ENCODE data around the gene SLC22A7.

Gene SLC22A7

GRCh38 chr6:43282060-43282459 lies 16.0 kb upstream of the SLC22A7 start:
- no peak for FAIRE-seq

GRCh38 chr6:43282636-43283513 lies 15.2 kb upstream of the SLC22A7 start:
- no peak for DNase-seq (ENCODE audit: extremely low spot score, insufficient read length, low read depth)
- no peak for FAIRE-seq

More at GRCh38 chr6:43282060-43282459, 16.0 kb upstream of the SLC22A7 start:
- DNase-seq (ENCODE audit: extremely low spot score, insufficient read length, low read depth) = no peak

DNA sequence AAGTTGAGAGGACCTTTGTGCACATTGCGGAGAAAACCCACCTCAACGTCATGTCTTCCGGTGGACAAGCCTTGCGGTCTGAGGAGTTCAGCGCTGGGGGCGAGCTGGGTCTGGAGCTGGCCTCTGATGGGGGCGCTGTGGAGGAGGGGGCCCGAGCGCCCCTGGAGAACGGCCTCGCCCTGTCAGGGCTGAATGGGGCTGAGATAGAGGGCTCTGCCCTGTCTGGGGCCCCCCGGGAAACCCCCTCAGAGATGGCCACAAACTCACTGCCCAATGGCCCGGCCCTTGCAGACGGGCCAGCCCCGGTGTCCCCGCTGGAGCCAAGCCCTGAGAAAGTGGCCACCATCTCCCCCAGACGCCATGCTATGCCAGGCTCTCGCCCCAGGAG lies 14.6 kb upstream of the SLC22A7 start:
- DNase-seq (ENCODE audit: extremely low spot score, insufficient read length, low read depth) = no peak
- no peak for FAIRE-seq

- DNase-seq (ENCODE audit: extremely low spot score, insufficient read length, low read depth) = no peak
- FAIRE-seq = no peak
Observed at GRCh38 chr6:43283905-43284304, 14.2 kb upstream of the SLC22A7 start.

- no peak for FAIRE-seq
Observed at GRCh38 chr6:43284991-43285781, 12.9 kb upstream of the SLC22A7 start.

DNA sequence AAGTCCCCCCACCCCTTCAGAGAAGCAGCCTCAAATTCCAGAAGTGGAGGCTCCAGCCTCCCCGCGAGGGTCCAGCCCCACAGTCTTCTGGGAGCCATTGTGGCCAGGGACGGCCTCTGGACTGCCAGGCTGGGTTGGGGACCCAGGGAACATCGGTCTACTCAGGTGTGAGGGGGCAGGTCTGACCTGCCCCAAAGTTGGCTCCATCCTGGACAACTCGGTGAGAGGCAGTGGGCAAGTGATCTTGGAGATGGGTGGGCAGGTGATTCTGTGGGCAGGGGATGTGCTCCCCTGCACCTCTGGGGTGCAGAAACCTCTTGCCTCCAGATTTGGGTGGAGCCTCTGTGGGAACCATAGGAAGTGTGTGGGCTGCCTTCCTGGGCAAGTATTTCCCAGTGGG lies 12.2 kb upstream of the SLC22A7 start:
- no peak for FAIRE-seq
- DNase-seq (ENCODE audit: extremely low spot score, insufficient read length, low read depth) = no peak

More at GRCh38 chr6:43284991-43285781, 12.9 kb upstream of the SLC22A7 start:
- no peak for DNase-seq (ENCODE audit: extremely low spot score, insufficient read length, low read depth)

GRCh38 chr6:43286456-43286979 lies 11.5 kb upstream of the SLC22A7 start:
- FAIRE-seq = no peak
- DNase-seq (ENCODE audit: extremely low spot score, insufficient read length, low read depth) = no peak

DNA sequence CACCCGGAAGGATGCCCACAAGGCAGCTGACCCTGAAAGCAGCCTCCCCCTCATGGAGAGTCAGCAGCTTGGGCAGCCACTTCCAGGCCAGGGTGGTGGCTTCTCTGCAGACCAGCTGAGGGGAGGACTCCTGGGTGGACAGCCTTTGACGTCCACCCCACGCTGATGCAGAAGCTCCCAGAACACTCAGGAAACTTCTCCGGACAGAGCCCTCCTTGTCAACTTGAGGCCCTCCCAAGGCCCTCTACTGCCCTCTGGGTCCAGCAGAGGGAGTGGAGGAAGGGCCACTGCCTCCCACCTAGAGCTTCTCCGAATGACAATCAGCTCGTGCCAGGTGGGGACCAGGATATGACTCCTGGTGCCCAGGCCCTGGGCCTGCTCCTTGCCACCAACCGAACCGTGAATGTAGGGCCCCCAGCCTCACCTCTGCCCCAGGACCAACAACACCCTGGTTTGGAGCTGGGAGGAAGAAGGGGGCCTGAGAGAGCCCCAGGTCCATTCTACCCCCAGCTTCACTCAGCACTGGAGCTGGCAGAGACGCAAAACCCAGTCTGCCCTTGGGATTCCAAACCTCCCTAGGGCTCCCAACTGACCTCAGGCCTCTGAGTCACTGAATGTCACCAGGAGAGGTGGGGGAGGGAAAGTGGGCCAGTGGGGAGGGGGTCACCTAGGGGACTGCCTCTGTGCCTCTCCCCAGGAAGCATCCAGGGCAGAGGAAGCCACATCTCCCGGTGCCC lies 10.9 kb upstream of the SLC22A7 start:
- FAIRE-seq (no peak), DNase-seq (ENCODE audit: extremely low spot score, insufficient read length, low read depth) (no peak)

GRCh38 chr6:43287717-43288679 lies 10.1 kb upstream of the SLC22A7 start:
- FAIRE-seq = no peak
- no peak for DNase-seq (ENCODE audit: extremely low spot score, insufficient read length, low read depth)

DNA sequence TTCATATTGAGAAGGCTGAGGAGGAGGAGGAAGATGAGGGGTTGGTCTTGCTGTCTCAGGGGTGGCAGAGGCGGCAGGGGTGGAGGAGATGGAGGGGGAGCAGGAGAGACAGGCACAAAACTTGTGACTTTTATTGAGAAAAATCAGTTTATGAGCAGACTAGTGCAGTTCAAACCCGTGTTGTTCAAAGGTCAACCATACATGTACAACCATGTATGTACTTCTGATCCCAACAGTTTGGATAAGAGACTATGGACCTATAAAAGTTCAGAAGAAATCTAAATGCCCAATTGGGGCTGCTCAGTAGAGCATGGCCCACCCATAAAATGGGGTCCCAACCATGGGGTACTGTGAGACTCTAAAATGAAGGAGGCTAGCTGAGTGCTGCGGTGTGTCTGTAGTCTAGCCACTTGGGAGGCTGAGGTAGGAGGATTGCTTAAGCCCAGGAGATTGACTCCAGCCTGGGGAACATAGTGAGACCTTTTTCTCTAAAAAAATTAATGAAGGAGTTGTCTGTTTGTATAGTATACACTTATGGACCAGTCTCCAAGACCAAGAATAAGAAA lies 7.6 kb upstream of the SLC22A7 start:
- FAIRE-seq = no peak
- no peak for DNase-seq (ENCODE audit: extremely low spot score, insufficient read length, low read depth)

DNA sequence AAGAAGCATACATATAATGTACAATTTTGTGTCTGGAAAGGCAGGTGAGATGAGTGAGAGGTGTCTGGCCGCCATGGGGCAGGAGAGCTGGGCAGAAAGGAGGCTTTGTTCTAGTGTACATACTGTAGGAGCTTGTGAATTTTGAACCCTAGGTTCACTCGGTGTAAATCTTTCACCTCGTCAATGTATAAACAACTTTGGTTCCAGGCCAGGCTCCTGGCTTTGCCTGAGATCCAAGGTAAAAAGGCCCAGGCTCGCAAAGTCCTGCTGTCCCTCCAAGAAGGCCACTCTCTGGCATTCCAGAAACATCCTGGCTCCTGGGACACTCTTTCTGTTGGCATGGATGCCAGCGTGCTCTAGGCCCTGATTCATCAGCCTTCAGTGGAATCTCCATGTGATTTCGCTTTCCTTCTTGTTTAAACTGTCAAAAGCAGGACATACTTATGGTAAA lies 7.1 kb upstream of the SLC22A7 start:
- DNase-seq (ENCODE audit: extremely low spot score, insufficient read length, low read depth) (no peak), FAIRE-seq (no peak)

DNA sequence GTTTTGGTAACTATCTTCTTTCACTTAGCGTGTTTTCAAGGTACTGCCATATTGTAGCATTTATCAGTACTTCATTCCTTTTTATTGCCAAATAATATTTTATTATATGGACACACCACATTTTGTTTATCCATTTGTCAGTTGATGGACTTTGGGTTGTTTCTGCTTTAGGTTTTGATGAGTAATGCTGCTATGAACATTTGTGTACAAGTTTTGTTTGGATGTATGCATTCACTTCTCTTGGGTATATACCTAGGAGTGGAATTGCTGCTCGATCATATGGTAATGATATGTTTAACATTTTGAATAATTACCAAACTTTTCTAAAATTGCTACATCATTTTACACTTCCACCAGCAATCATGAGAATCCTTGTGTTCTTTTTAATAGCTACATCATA lies 6.4 kb upstream of the SLC22A7 start:
- DNase-seq (ENCODE audit: extremely low spot score, insufficient read length, low read depth) = no peak
- no peak for FAIRE-seq

GRCh38 chr6:43292341-43292740 lies 5.7 kb upstream of the SLC22A7 start:
- FAIRE-seq = no peak
- DNase-seq (ENCODE audit: extremely low spot score, insufficient read length, low read depth) = no peak

DNA sequence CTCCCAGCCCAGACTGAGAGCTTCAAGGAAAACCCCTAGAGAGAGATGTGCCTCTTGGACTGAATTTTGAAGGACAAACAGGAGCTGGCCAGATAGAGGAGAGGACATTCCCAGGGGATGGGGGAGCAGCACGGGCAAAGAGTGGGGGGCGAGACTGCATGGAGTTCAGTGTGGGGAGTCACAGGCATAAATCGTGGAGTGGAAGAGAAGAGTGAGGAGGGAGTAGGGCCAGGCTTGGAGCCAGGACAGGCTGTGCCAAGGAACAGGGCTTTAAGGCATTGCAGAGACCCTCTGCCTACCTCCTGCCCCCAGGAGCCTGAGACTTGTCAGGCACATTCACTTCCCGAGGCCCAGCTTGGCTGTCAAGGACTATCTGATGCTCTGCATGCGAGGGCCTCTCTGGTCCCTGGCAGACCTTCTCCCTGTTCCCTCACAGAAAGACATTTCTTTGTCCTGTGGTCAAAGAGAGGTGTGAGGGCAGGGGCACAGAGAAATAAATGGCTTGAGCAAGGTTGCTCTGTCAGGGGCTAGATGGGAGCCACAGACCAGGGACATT lies 5.2 kb upstream of the SLC22A7 start:
- FAIRE-seq (no peak), DNase-seq (ENCODE audit: extremely low spot score, insufficient read length, low read depth) (no peak)

DNA sequence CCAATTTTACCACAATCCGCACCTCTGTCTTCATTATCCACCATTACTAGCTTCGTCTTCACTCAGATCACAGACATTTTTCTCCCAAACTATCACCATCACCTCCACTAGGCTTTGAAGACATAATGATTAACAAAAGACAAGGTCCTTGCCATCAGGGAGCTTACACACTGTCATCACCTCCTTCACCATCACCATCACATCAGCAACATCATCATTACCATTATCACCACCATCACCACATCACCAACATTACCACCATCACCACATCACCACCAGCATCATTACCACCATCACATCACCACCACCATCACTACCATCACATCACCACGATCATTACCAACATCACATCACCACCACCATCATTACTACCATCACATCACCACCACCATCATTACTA lies 4.4 kb upstream of the SLC22A7 start:
- DNase-seq (ENCODE audit: extremely low spot score, insufficient read length, low read depth) (no peak), FAIRE-seq (no peak)

- DNase-seq (ENCODE audit: extremely low spot score, insufficient read length, low read depth) (no peak), FAIRE-seq (no peak)
Observed at GRCh38 chr6:43294536-43294935, 3.5 kb upstream of the SLC22A7 start.

GRCh38 chr6:43295456-43295855 lies 2.6 kb upstream of the SLC22A7 start:
- DNase-seq (ENCODE audit: extremely low spot score, insufficient read length, low read depth) (no peak), FAIRE-seq (no peak)

- DNase-seq (ENCODE audit: extremely low spot score, insufficient read length, low read depth) (no peak), FAIRE-seq (no peak)
Observed at GRCh38 chr6:43296780-43297497, 1.1 kb upstream of the SLC22A7 start.
